Keratinocyte (primary cell): ENCODE results near the gene SIPA1L3. TPM values are rescaled to one million over a fixed set of nuclear protein-coding genes. Genes with fewer than 3 reads are reported as not detected.

Experiments
- DNase-seq: peaks from one replicate; pipeline ENCODE4 v3.0.0-alpha.2; 2011; ENCODE audit warnings: low read depth, missing footprints, low spot score
- FAIRE-seq: peaks from 2 replicates; lab custom pipeline; 2011; peaks lifted over from hg19 to GRCh38; lab: Jason Lieb, UNC
- H2AFZ ChIP-seq: 2 replicates; pipeline ENCODE4 v1.6.0; 2012; ENCODE audit warnings: low read length, control low read depth, inconsistent platforms; ENCODE audit not compliant: control insufficient read depth
- H3K27ac ChIP-seq: 2 replicates; pipeline ENCODE4 v1.5.1; 2011; ENCODE audit warnings: low read length; ENCODE audit not compliant: control insufficient read depth, insufficient read depth
- H3K27me3 ChIP-seq: 3 replicates; pipeline ENCODE4 v1.6.0; 2011; ENCODE audit warnings: low read length; ENCODE audit not compliant: control insufficient read depth, insufficient read depth; ENCODE audit errors: extremely low read depth
- H3K36me3 ChIP-seq, 2 experiments: 2 replicates in 1 of 2; 3 replicates in 1 of 2; pipeline ENCODE4 v1.5.1; 2011; ENCODE audit warnings: low read length in 2 of 2, mild to moderate bottlenecking in 1 of 2; ENCODE audit not compliant: control insufficient read depth in 2 of 2, insufficient read depth in 2 of 2; ENCODE audit errors: extremely low read depth in 1 of 2
- H3K4me1 ChIP-seq: 3 replicates; pipeline ENCODE4 v1.5.1; 2011; ENCODE audit warnings: low read length; ENCODE audit not compliant: control insufficient read depth, insufficient read depth; ENCODE audit errors: extremely low read depth
- H3K4me2 ChIP-seq: 3 replicates; pipeline ENCODE4 v1.6.0; 2011; ENCODE audit warnings: low read depth, low read length; ENCODE audit not compliant: control insufficient read depth, insufficient read depth; ENCODE audit errors: extremely low read depth
- H3K4me3 ChIP-seq, 3 experiments: fragments of 200-600 bp in 1 of 3; sonication (generic) in 1 of 3; 2 replicates in 2 of 3; 3 replicates in 1 of 3; pipeline ENCODE4 v1.5.1; 2011 to 2016; ENCODE audit warnings: low read length in 3 of 3, mild to moderate bottlenecking in 3 of 3, control low read depth in 2 of 3, inconsistent platforms in 1 of 3, low read depth in 1 of 3, mixed read lengths in 1 of 3, mixed run types in 1 of 3, moderate library complexity in 1 of 3; ENCODE audit not compliant: control insufficient read depth in 2 of 3, insufficient read depth in 2 of 3; ENCODE audit errors: extremely low read depth in 1 of 3
- H3K79me2 ChIP-seq: 2 replicates; pipeline ENCODE4 v1.6.0; 2012; ENCODE audit warnings: low read length; ENCODE audit not compliant: control insufficient read depth, insufficient read depth
- H3K9ac ChIP-seq: 3 replicates; pipeline ENCODE4 v1.6.0; 2011; ENCODE audit warnings: low read length; ENCODE audit not compliant: control insufficient read depth, insufficient read depth; ENCODE audit errors: extremely low read depth
- H3K9me1 ChIP-seq: 3 replicates; pipeline ENCODE4 v1.6.0; 2011; ENCODE audit warnings: low read length; ENCODE audit not compliant: control insufficient read depth, insufficient read depth; ENCODE audit errors: extremely low read depth
- H3K9me3 ChIP-seq: 2 replicates; pipeline ENCODE4 v1.5.1; 2012; ENCODE audit warnings: low read depth, low read length; ENCODE audit not compliant: control insufficient read depth
- H4K20me1 ChIP-seq: 3 replicates; pipeline ENCODE4 v1.6.0; 2011; ENCODE audit warnings: low read length; ENCODE audit not compliant: control insufficient read depth, insufficient read depth; ENCODE audit errors: extremely low read depth
- EZH2 ChIP-seq: IDR thresholded peaks from one replicate; pipeline ENCODE4 v1.6.1; 2012; ENCODE audit warnings: inconsistent platforms, mild to moderate bottlenecking, low read length, moderate library complexity
- dilution Hi-C: fragments of 300-500 bp; cut with MboI; formaldehyde crosslinking; loops from one replicate; pipeline ENCODE4 v1.7.0; 2020; ENCODE audit warnings: low sequenced_read_pairs; ENCODE audit not compliant: extremely low pct_ligation_motif_present
- polyA plus RNA-seq, 5 experiments: library from polyadenylated mRNA; depleted of rRNA in 3 of 5; stranded (reverse) in 3 of 5; stranded (forward) in 1 of 5; unstranded in 1 of 5; fragments of >200 nt; gene quantifications; 1 replicate in 1 of 5; 2 replicates in 3 of 5; 3 replicates in 1 of 5; pipeline versions ENCODE4 v1.2.1 to v1.2.3, GENCODE V29; 2011 to 2012; ENCODE audit warnings: missing spikeins in 2 of 5, low read depth in 1 of 5, low replicate concordance in 1 of 5
- TF ChIP-seq, protein P1 (sequence below), 3 experiments: IDR thresholded peaks in 1 of 3; conservative IDR thresholded peaks in 1 of 3; optimal IDR thresholded peaks in 1 of 3; 2 replicates in 2 of 3; 3 replicates in 1 of 3; pipeline versions ENCODE3 to v1.5.1; 2011; ENCODE audit warnings: low read length in 3 of 3, mild to moderate bottlenecking in 3 of 3, moderate library complexity in 2 of 3, control low read depth in 1 of 3, inconsistent platforms in 1 of 3; ENCODE audit not compliant: insufficient read depth in 2 of 3; ENCODE audit errors: extremely low read depth in 1 of 3

SIPA1L3 gene
- polyA plus RNA-seq, 1 donor (not counting 4 experiments of a cell fraction or from before 2014, with no cell fraction given), result 8.0 TPM

DNA sequence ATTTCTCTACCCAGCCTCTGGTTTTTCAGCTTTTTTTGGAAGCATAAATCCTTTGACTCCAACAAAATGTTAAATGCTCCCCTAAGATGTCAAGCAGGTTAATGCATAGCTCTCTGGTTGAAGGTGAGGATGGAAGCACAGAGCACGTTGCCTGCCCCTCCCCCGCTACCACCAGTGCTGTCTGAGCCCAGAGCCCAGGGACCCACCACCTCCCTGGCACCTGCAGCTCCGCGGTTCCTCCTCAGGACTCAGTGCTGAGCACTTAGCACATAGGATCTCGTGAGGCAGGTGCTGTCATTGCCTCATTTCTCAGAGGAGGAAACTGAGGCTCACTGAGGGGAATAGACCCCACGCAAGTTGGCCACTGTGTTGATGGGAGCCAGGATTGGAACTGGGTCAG is 268.4 kb downstream of the SIPA1L3 start:
- Histone ChIP-seq H3K27me3 (no peaks in the 10 kb centered on the region), H3K9ac (no peak overlapping the region), H2AFZ (no peak overlapping the region), H4K20me1 (no peaks in the 10 kb centered on the region), H3K36me3 (peaks cover 2 to 10% of the 10 kb centered on the region in 2 experiments), H3K79me2 (peaks cover 28% of the 10 kb centered on the region), H3K9me1 (no peaks in the 10 kb centered on the region), H3K4me3 (no peak overlapping the region), H3K4me1 (peaks cover 24% of the 10 kb centered on the region), H3K27ac (no peak overlapping the region), H3K4me2 (no peak overlapping the region), H3K9me3 (no peaks in the 10 kb centered on the region)
- no peak for DNase-seq
- TF ChIP-seq, protein P1, sequence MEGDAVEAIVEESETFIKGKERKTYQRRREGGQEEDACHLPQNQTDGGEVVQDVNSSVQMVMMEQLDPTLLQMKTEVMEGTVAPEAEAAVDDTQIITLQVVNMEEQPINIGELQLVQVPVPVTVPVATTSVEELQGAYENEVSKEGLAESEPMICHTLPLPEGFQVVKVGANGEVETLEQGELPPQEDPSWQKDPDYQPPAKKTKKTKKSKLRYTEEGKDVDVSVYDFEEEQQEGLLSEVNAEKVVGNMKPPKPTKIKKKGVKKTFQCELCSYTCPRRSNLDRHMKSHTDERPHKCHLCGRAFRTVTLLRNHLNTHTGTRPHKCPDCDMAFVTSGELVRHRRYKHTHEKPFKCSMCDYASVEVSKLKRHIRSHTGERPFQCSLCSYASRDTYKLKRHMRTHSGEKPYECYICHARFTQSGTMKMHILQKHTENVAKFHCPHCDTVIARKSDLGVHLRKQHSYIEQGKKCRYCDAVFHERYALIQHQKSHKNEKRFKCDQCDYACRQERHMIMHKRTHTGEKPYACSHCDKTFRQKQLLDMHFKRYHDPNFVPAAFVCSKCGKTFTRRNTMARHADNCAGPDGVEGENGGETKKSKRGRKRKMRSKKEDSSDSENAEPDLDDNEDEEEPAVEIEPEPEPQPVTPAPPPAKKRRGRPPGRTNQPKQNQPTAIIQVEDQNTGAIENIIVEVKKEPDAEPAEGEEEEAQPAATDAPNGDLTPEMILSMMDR (optimal IDR thresholded peaks at IDR 0.05 in 1 of 3, IDR thresholded peaks at IDR 0.05 in 1 of 3, conservative IDR thresholded peaks at IDR 0.05 in 1 of 3; ENCODE audit: extremely low read depth in 1 of 3, insufficient read depth in 2 of 3, low read length in 3 of 3), result no peak
- no peak for TF ChIP-seq EZH2
- dilution Hi-C loops, result no loop called here
- no peak for FAIRE-seq

- dilution Hi-C loops, result no loop called here
- no peaks in the 10 kb centered on the region for H3K27me3 ChIP-seq
These were observed 273.1 kb downstream of the SIPA1L3 start for GRCh38 chr19:38180071-38180470.

More at GRCh38 chr19:38180071-38180470, 273.1 kb downstream of the SIPA1L3 start:
- FAIRE-seq (no peak), DNase-seq (no peak)
- Histone ChIP-seq H2AFZ (no peak overlapping the region), H3K9me1 (no peaks in the 10 kb centered on the region), H3K36me3 (peaks cover 9 to 20% of the 10 kb centered on the region in 2 experiments), H3K9ac (no peak overlapping the region), H4K20me1 (no peaks in the 10 kb centered on the region), H3K4me3 (no peak overlapping the region), H3K4me1 (peaks cover 18% of the 10 kb centered on the region), H3K27ac (no peak overlapping the region), H3K79me2 (peaks cover 23% of the 10 kb centered on the region), H3K4me2 (no peak overlapping the region), H3K9me3 (no peaks in the 10 kb centered on the region)
- TF ChIP-seq, protein P1 (optimal IDR thresholded peaks at IDR 0.05 in 1 of 3, IDR thresholded peaks at IDR 0.05 in 1 of 3, conservative IDR thresholded peaks at IDR 0.05 in 1 of 3; ENCODE audit: extremely low read depth in 1 of 3, insufficient read depth in 2 of 3, low read length in 3 of 3), result no peak
- no peak for TF ChIP-seq EZH2
